ENCODE results near the gene HSBP1L1.

The HSBP1L1 gene

GRCh38 chr18:79935925-79936324 lies 28.5 kb upstream of the HSBP1L1 start:
- H3K9me3 ChIP-seq = peaks cover 10% of the 10 kb centered on the region
- DNase-seq (ENCODE audit: low spot score in 2 of 2) = no peak
- peaks cover 27% of the 10 kb centered on the region for H3K36me3 ChIP-seq (replicated peaks)
- in situ Hi-C loops (cut with MboI; ENCODE audit: low sequenced_read_pairs) = no loop called here
- no peaks in the 10 kb centered on the region for H3K27me3 ChIP-seq (ENCODE audit: low read depth)
- H3K4me3 ChIP-seq = no peak overlapping the region
- H3K4me1 ChIP-seq = no peaks in the 10 kb centered on the region

GRCh38 chr18:79936641-79937040 lies 27.8 kb upstream of the HSBP1L1 start:
- Histone ChIP-seq H3K36me3 (replicated peaks) (peaks cover 33% of the 10 kb centered on the region), H3K9me3 (peaks cover 10% of the 10 kb centered on the region), H3K4me1 (no peaks in the 10 kb centered on the region), H3K4me3 (no peak overlapping the region), H3K27me3 (ENCODE audit: low read depth) (no peaks in the 10 kb centered on the region)
- in situ Hi-C loops (cut with MboI; ENCODE audit: low sequenced_read_pairs) = no loop called here
- no peak for DNase-seq (ENCODE audit: low spot score in 2 of 2)

GRCh38 chr18:79937103-79937860 lies 27.2 kb upstream of the HSBP1L1 start:
- Histone ChIP-seq H3K27me3 (ENCODE audit: low read depth) (no peaks in the 10 kb centered on the region), H3K36me3 (replicated peaks) (peaks cover 39% of the 10 kb centered on the region), H3K4me1 (no peaks in the 10 kb centered on the region), H3K9me3 (peaks cover 10% of the 10 kb centered on the region), H3K4me3 (no peak overlapping the region)
- DNase-seq (ENCODE audit: low spot score in 2 of 2) = no peak
- in situ Hi-C loops (cut with MboI; ENCODE audit: low sequenced_read_pairs) = no loop called here

- H3K4me3 ChIP-seq = no peak overlapping the region
- H3K36me3 ChIP-seq (replicated peaks) = peaks cover 48% of the 10 kb centered on the region
- in situ Hi-C loops (cut with MboI; ENCODE audit: low sequenced_read_pairs) = no loop called here
- H3K27me3 ChIP-seq (ENCODE audit: low read depth) = no peaks in the 10 kb centered on the region
- DNase-seq (ENCODE audit: low spot score in 2 of 2) = no peak
- peaks cover 5% of the 10 kb centered on the region for H3K9me3 ChIP-seq
- no peaks in the 10 kb centered on the region for H3K4me1 ChIP-seq
Observed at GRCh38 chr18:79938196-79938595, 26.2 kb upstream of the HSBP1L1 start.

GRCh38 chr18:79939096-79939495 lies 25.3 kb upstream of the HSBP1L1 start:
- Histone ChIP-seq H3K9me3 (no peaks in the 10 kb centered on the region), H3K36me3 (replicated peaks) (peaks cover 48% of the 10 kb centered on the region), H3K27me3 (ENCODE audit: low read depth) (no peaks in the 10 kb centered on the region), H3K4me3 (no peak overlapping the region), H3K4me1 (no peaks in the 10 kb centered on the region)
- in situ Hi-C loops (cut with MboI; ENCODE audit: low sequenced_read_pairs) = no loop called here
- DNase-seq (ENCODE audit: low spot score in 2 of 2) = no peak

- in situ Hi-C loops (cut with MboI; ENCODE audit: low sequenced_read_pairs) = no loop called here
- H3K27me3 ChIP-seq (ENCODE audit: low read depth) = no peaks in the 10 kb centered on the region
- DNase-seq (ENCODE audit: low spot score in 2 of 2) = peak in 1 of 2 experiments; percentile 6
- H3K4me1 ChIP-seq = no peaks in the 10 kb centered on the region
- H3K9me3 ChIP-seq = no peaks in the 10 kb centered on the region
- H3K4me3 ChIP-seq = no peak overlapping the region
- H3K36me3 ChIP-seq (replicated peaks) = peaks cover 48% of the 10 kb centered on the region
Observed at GRCh38 chr18:79940126-79940813, 24.2 kb upstream of the HSBP1L1 start.

GRCh38 chr18:79940814-79941472 lies 23.5 kb upstream of the HSBP1L1 start:
- peak in 1 of 2 experiments; percentile 5 for DNase-seq (ENCODE audit: low spot score in 2 of 2)
- H3K4me3 ChIP-seq = no peak overlapping the region
- H3K9me3 ChIP-seq = no peaks in the 10 kb centered on the region
- no peaks in the 10 kb centered on the region for H3K27me3 ChIP-seq (ENCODE audit: low read depth)
- peaks cover 45% of the 10 kb centered on the region for H3K36me3 ChIP-seq (replicated peaks)
- in situ Hi-C loops (cut with MboI; ENCODE audit: low sequenced_read_pairs) = no loop called here
- H3K4me1 ChIP-seq = no peaks in the 10 kb centered on the region

- Histone ChIP-seq H3K36me3 (replicated peaks) (peaks cover 42% of the 10 kb centered on the region), H3K27me3 (ENCODE audit: low read depth) (no peaks in the 10 kb centered on the region), H3K4me1 (no peaks in the 10 kb centered on the region), H3K9me3 (no peaks in the 10 kb centered on the region), H3K4me3 (no peak overlapping the region)
- in situ Hi-C loops (cut with MboI; ENCODE audit: low sequenced_read_pairs) = no loop called here
- peak in 1 of 2 experiments; percentile 2 for DNase-seq (ENCODE audit: low spot score in 2 of 2)
Observed at GRCh38 chr18:79941473-79942119, 22.8 kb upstream of the HSBP1L1 start.

GRCh38 chr18:79942211-79942610 lies 22.2 kb upstream of the HSBP1L1 start:
- H3K36me3 ChIP-seq (replicated peaks) = peaks cover 41% of the 10 kb centered on the region
- in situ Hi-C loops (cut with MboI; ENCODE audit: low sequenced_read_pairs) = no loop called here

GRCh38 chr18:79942786-79943607 lies 21.4 kb upstream of the HSBP1L1 start:
- in situ Hi-C loops (cut with MboI; ENCODE audit: low sequenced_read_pairs) = no loop called here
- Histone ChIP-seq H3K4me3 (no peak overlapping the region), H3K36me3 (replicated peaks) (peaks cover 36% of the 10 kb centered on the region), H3K9me3 (no peaks in the 10 kb centered on the region), H3K4me1 (no peaks in the 10 kb centered on the region), H3K27me3 (ENCODE audit: low read depth) (no peaks in the 10 kb centered on the region)
- peak in 1 of 2 experiments; percentile 2 for DNase-seq (ENCODE audit: low spot score in 2 of 2)

More at GRCh38 chr18:79942211-79942610, 22.2 kb upstream of the HSBP1L1 start:
- Histone ChIP-seq H3K4me3 (no peak overlapping the region), H3K4me1 (no peaks in the 10 kb centered on the region), H3K9me3 (no peaks in the 10 kb centered on the region), H3K27me3 (ENCODE audit: low read depth) (no peaks in the 10 kb centered on the region)
- no peak for DNase-seq (ENCODE audit: low spot score in 2 of 2)

- in situ Hi-C loops (cut with MboI; ENCODE audit: low sequenced_read_pairs) = no loop called here
- Histone ChIP-seq H3K27me3 (ENCODE audit: low read depth) (no peaks in the 10 kb centered on the region), H3K36me3 (replicated peaks) (peaks cover 36% of the 10 kb centered on the region), H3K4me1 (no peaks in the 10 kb centered on the region), H3K4me3 (no peak overlapping the region), H3K9me3 (no peaks in the 10 kb centered on the region)
- peak in 1 of 2 experiments; percentile 6 for DNase-seq (ENCODE audit: low spot score in 2 of 2)
Observed at GRCh38 chr18:79943608-79944125, 20.8 kb upstream of the HSBP1L1 start.

- Histone ChIP-seq H3K27me3 (ENCODE audit: low read depth) (no peaks in the 10 kb centered on the region), H3K9me3 (no peaks in the 10 kb centered on the region), H3K4me3 (no peak overlapping the region), H3K36me3 (replicated peaks) (peaks cover 39% of the 10 kb centered on the region), H3K4me1 (no peaks in the 10 kb centered on the region)
- in situ Hi-C loops (cut with MboI; ENCODE audit: low sequenced_read_pairs) = no loop called here
- DNase-seq (ENCODE audit: low spot score in 2 of 2) = peak in 1 of 2 experiments; percentile 6
Observed at GRCh38 chr18:79944126-79944731, 20.2 kb upstream of the HSBP1L1 start.
